ENCODE measurements around the gene ZNF816. TPM values are rescaled to one million over a fixed set of nuclear protein-coding genes. Genes with fewer than 3 reads are reported as not detected.

Gene ZNF816
- total RNA-seq, 1 experiment from 2014 or later = 8.9 TPM

- ChIA-PET CTCF (no interaction called here), POLR2A (no interaction called here), RAD21 (ENCODE audit: low non-redundant PET in 1 of 2, low total read pairs in 2 of 2, uncharacterized antibody in 2 of 2, unreplicated experiment in 2 of 2) (no interaction called here)
- TF ChIP-seq FOSL1 (IDR thresholded peaks at IDR 0.05; ENCODE audit: low read depth) (no peak), ZFX (IDR thresholded peaks at IDR 0.05) (no peak), EZH2phosphoT487 (IDR thresholded peaks at IDR 0.05; ENCODE audit: borderline replicate concordance) (no peak), SIN3A (IDR thresholded peaks at IDR 0.05; ENCODE audit: low read depth) (no peak), POLR2AphosphoS5 (IDR thresholded peaks at IDR 0.05; ENCODE audit: low read depth, low read length) (no peak), TCF7L2 (IDR thresholded peaks at IDR 0.05; ENCODE audit: borderline replicate concordance, extremely low read depth, insufficient read depth, insufficient read length) (no peak), YY1 (IDR thresholded peaks at IDR 0.05; ENCODE audit: extremely low read depth, insufficient replicate concordance, low read depth, low read length) (no peak)
- no TSS peak for BruUV-seq (replicated peaks)
- intact Hi-C loops (cut with micrococcal nuclease) = loop anchor here (2.0 to 5.0 kb wide), 2 partner anchors 19 to 46 kb away; partner anchors contain the start of genes ZNF320 and ZNF816
- Histone ChIP-seq H3K4me1 (ENCODE audit: control insufficient read depth in 1 of 2, insufficient read depth in 2 of 2, low read length in 2 of 2) (peaks cover 5 to 12% of the 10 kb centered on the region in 2 experiments; a peak in 2 of 4 replicates), H3K9ac (ENCODE audit: low read length) (no peak overlapping the region), H4K20me1 (ENCODE audit: insufficient read depth) (no peaks in the 10 kb centered on the region), H2AFZ (ENCODE audit: low read depth, low read length, poor library complexity, severe bottlenecking) (peak overlapping the region; percentile 74), H3K27me3 (ENCODE audit: insufficient read depth, low read length) (no peaks in the 10 kb centered on the region), H3K4me3 (replicated peaks in 1 of 2; ENCODE audit: low read depth in 1 of 2, low read length in 2 of 2) (peak overlapping the region; percentile 71 to 87; a peak in 3 of 4 replicates), H3K9me3 (ENCODE audit: control insufficient read depth in 1 of 2, insufficient read depth in 1 of 2, low read depth in 1 of 2, low read length in 2 of 2) (peaks cover 4 to 8% of the 10 kb centered on the region in 2 experiments; a peak in 2 of 4 replicates), H3K9me2 (ENCODE audit: insufficient read depth) (no peaks in the 10 kb centered on the region), H3K79me2 (ENCODE audit: insufficient read depth, low read length) (peaks cover 17% of the 10 kb centered on the region), H3K36me3 (ENCODE audit: control insufficient read depth in 1 of 2, insufficient read depth in 2 of 2, low read length in 2 of 2) (no peaks in the 10 kb centered on the region), H3K27ac (ENCODE audit: low read depth, low read length) (no peak overlapping the region), H3K4me2 (ENCODE audit: low read length) (peak overlapping the region; percentile 87)
- DNase-seq (ENCODE audit: low read depth, low spot score) = no peak
- no peak for ATAC-seq
Observed at GRCh38 chr19:52943134-52943883, 19.4 kb downstream of the ZNF816 start.

All from HCT116 (cell line).